GM19099 (cell line): ENCODE results near the gene ERP27.

ENCODE experiments used
- POLR2A ChIP-seq: IDR thresholded peaks from 3 replicates; pipeline ENCODE4 v1.6.1; 2011; ENCODE audit warnings: low read depth; ENCODE audit not compliant: insufficient read length; ENCODE audit errors: extremely low read depth

ERP27 gene

DNA sequence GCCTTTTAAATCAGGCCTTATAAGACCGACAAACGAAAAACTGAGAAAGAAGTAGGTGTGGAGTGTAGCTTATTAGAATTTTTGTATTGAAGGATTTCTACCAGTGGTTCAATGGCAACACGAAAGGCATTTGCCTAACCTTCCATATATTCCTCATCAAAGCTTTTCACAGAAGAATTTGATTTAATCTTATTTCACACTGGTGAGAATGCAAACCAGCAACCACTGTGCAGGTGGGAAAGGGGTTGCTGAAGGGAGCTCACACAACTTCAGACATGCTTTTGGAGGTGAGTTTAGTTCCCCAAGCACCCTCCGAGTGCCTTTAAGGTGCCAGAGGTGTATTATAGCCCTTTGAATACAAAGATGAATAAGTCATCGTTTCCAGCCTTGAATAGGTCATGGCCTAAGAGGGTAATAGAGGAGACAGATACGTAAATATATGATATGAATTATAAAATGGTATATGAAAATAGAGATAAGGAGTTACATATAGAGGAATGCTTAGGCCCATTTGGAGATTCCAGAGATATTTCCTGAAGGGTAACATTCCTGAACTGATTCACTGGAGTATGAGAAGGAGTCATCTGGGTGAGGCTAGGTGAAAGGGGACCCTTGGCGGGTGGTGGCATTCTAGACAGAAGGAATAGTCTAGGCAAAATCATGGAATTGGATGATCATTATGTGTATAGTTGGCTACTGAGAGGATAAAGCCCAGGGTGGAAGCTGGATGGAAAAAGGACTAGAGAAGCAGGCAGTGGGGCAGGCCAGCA is 6.4 kb downstream of the ERP27 start:
- no peak for TF ChIP-seq POLR2A

- no peak for TF ChIP-seq POLR2A
These were observed 7.0 kb downstream of the ERP27 start for GRCh38 chr12:14931359-14931758.

- no peak for TF ChIP-seq POLR2A
These were observed 8.0 kb downstream of the ERP27 start for GRCh38 chr12:14930299-14930698.

GRCh38 chr12:14928931-14929330 is 9.4 kb downstream of the ERP27 start:
- TF ChIP-seq POLR2A, result no peak

DNA sequence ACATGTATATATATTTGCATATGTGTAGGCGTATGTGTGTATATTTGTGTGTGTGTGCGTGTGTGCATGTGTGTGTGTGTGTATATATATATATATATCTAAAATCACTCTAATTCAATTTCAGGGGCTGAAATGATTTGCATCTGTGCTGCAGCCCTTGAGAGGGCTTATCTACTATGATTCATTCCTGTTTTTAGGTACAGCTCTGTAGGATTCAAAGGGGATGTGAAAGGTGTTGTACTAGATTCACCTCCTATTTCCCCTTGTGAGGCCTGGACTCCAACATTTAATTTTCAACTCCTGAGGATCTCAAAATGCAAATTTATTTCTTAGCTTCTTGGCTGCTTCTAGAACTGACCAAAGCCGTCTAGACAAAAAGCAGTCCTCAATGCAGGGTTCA is 11.1 kb downstream of the ERP27 start:
- no peak for TF ChIP-seq POLR2A

DNA sequence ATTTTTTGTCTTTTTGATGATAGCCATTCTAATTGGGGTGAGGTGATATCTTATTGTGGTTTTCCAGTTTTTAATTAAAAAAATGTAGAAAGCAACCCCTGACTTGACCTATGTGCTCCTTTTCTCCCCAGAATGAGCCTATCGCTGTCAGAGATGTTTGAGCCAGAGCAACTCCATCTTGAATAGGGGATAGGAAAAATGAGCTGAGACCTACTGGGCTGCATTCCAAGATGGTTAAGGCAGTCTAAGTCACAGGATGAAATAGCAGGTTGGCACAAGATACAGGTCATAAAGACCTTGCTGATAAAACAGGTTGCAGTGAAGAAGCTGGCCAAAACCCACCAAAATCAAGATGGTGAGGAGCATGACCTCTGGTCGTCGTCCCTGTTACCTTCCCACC is 13.8 kb downstream of the ERP27 start:
- no peak for TF ChIP-seq POLR2A

- TF ChIP-seq POLR2A, result no peak
These were observed 14.4 kb downstream of the ERP27 start for GRCh38 chr12:14923944-14924343.

- no peak for TF ChIP-seq POLR2A
These were observed 17.1 kb downstream of the ERP27 start for GRCh38 chr12:14921218-14921617.

GRCh38 chr12:14920475-14921126 is 17.7 kb downstream of the ERP27 start:
- TF ChIP-seq POLR2A, result no peak

GRCh38 chr12:14919455-14919854 is 18.9 kb downstream of the ERP27 start:
- TF ChIP-seq POLR2A, result no peak

- no peak for TF ChIP-seq POLR2A
These were observed 22.6 kb downstream of the ERP27 start for GRCh38 chr12:14915736-14916135.

DNA sequence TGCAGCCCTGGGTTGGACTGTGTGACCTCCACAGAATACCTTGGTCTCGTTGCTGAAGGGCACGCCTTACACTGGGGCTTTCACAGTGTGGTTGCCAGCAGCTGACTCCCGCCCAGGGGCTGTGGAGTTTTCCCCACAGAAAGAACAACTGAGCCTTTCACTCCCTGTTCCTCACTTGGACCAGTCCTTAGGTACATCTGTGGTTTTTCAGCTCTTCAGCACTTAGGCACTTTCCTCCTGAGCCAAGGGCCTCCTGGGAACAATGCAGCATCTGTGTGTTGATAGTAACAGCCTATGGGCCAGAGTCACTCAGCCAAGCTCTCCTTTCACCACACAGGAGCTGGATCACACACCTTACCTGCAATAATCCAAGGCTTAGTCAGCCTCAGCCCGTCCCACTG is 25.0 kb downstream of the ERP27 start:
- no peak for TF ChIP-seq POLR2A

DNA sequence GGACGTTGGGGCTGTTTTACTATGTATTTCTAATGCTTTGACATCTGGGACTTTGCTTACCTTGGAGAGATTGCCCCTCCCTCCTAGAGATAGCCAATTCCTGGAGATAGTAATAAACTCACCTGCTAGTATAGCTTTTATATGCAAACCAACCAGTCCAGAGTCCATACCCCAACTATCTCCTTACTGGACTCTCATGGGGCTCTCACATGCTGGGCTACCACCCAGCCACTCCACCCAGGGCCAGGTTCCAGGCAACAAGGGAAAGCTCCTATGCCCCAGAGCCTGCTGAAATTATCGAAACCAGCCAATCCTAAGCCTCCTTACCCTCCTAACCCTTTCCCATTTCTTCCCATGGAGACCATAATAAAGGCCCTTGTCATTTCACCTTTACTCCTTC is 27.2 kb downstream of the ERP27 start:
- no peak for TF ChIP-seq POLR2A

DNA sequence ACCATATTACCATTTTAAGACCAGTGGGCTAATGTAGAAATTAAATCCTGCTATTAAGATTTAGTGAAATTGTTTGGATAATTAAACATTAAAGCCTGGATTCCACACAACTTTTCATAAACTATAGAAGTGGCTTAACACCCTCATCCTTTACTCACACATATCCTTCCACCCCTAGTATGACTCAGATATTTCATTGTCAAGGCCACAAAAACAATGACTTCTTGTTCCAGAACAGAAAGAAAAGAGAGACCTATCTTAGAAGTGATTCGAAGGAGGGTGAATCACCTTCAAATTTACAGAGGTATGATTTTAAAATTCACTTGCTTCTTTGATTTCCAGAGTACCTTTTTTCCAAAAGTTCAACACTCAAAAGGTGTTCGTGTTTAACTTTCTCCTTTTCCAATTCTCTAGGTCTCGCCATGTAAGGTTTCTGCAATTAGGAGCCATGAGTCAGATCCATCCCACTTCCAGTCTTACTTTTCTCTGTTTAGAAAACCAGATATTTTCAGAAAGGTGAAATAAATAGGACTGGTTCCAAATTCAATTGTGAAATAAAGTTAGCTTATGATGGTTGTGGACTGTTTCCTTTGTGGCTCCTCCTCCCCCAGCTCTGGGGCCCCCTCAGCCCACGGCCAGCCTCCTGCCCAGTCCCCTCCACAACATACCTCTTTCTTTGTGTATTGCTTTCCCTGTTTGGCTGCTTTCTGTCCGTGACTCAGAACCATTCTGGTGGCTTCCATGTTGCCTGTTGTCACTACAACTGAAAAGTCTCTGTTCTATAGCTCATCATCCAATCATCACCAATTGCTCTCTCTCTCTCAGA is 28.0 kb downstream of the ERP27 start:
- TF ChIP-seq POLR2A, result no peak

GRCh38 chr12:14907953-14908352 is 30.4 kb downstream of the ERP27 start:
- no peak for TF ChIP-seq POLR2A

GRCh38 chr12:14906114-14906513 is 32.2 kb downstream of the ERP27 start:
- TF ChIP-seq POLR2A, result no peak
